Measurements from ENCODE around the gene CIZ1. TPM values are rescaled to one million over a fixed set of nuclear protein-coding genes. Genes with fewer than 3 reads are reported as not detected.

The CIZ1 gene
- total and polyA plus RNA-seq, 10 of the 15 experiments (the other 5 are each of a cell fraction or from before 2014, with no cell fraction given): 1.8 to 91.6 (median 35.4) TPM

GRCh38 chr9:128205296-128205944 lies 14.0 kb upstream of the CIZ1 start:
- SMC1A ChIA-PET (ENCODE audit: uncharacterized antibody, unreplicated experiment): no interaction called here
- TF ChIP-seq, protein P1, sequence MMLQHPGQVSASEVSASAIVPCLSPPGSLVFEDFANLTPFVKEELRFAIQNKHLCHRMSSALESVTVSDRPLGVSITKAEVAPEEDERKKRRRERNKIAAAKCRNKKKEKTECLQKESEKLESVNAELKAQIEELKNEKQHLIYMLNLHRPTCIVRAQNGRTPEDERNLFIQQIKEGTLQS (IDR thresholded peaks at IDR 0.05; ENCODE audit: borderline replicate concordance, extremely low read depth, low read depth, low read length): no peak
- no peak for TF ChIP-seq HDGF (IDR thresholded peaks at IDR 0.05)
- H3K4me3 ChIP-seq: no peak overlapping the region
- POLR2A ChIA-PET: no interaction called here
- RAD21 ChIA-PET (ENCODE audit: unreplicated experiment): no interaction called here
- no peak overlapping the region for H2AFZ ChIP-seq (ENCODE audit: control insufficient read depth, low read depth, low read length)
- 32% methylated on average over 16 of the region's 16 CpGs for WGBS (ENCODE audit: insufficient coverage, insufficient replicate concordance, low lambda C conversion rate, missing lambda C conversion rate)
- H3K9ac ChIP-seq (ENCODE audit: control insufficient read depth, insufficient read depth, low read length): no peak overlapping the region
- H3K79me2 ChIP-seq (ENCODE audit: control insufficient read depth, insufficient read depth, low read length): no peaks in the 10 kb centered on the region
- in situ Hi-C loops (cut with MboI) (no loop called here), intact Hi-C loops (cut with micrococcal nuclease; ENCODE audit: unreplicated experiment) (no loop called here)
- H3K27me3 ChIP-seq (replicated peaks in 1 of 2; ENCODE audit: control insufficient read depth in 2 of 2, insufficient read depth in 2 of 2, low read length in 1 of 2): peaks cover 9 to 14% of the 10 kb centered on the region in 2 experiments; a peak in 3 of 4 replicates
- no peak overlapping the region for H3K4me2 ChIP-seq (ENCODE audit: control insufficient read depth, insufficient read depth)
- BruUV-seq (replicated peaks): no TSS peak
- peaks cover 7% of the 10 kb centered on the region; the same call in 1 of the 2 replicates for H3K4me1 ChIP-seq (ENCODE audit: control insufficient read depth, insufficient read depth, low read length)
- no peaks in the 10 kb centered on the region for H3K9me3 ChIP-seq (replicated peaks; ENCODE audit: control insufficient read depth, insufficient read depth, low read length)
- FAIRE-seq: no peak
- ATAC-seq: no peak
- H3K36me3 ChIP-seq (ENCODE audit: control insufficient read depth in 2 of 2, insufficient read depth in 2 of 2, low read length in 1 of 2): no peaks in the 10 kb centered on the region
- CTCF ChIA-PET: interaction anchor here (1.6 kb wide), 1 partner anchor 10 kb away, joined by 3 read pairs; no protein-coding TSS in a partner anchor
- H3K27ac ChIP-seq (ENCODE audit: control insufficient read depth, insufficient read depth): no peak overlapping the region
- no peaks in the 10 kb centered on the region for H4K20me1 ChIP-seq (ENCODE audit: control insufficient read depth, insufficient read depth)
- DNase-seq (ENCODE audit: low read depth, low spot score): no peak

DNA sequence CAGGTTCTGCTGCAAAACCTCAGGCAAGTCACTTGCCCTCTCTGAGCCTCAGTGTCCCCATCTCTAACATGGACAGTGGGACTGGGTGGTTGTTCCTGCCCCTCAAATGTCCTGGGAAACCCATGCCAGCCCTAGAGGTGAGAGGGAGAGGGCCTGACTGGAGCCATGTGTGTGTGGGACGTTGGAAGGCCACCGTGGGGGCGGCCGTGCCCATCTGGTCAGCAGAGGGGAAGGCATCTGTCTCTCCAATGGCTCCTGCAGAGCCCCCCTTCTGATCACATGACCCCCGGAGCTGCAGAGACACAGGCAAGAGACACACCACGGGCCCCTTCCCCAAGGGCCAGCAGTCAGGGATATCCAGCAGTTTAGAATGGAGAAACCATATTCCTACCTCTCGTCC lies 13.5 kb upstream of the CIZ1 start:
- 28% methylated on average over 7 of the region's 7 CpGs for WGBS (ENCODE audit: insufficient coverage, insufficient replicate concordance, low lambda C conversion rate, missing lambda C conversion rate)
- Histone ChIP-seq H3K4me3 (no peak overlapping the region), H3K27ac (ENCODE audit: control insufficient read depth, insufficient read depth) (no peak overlapping the region), H3K9ac (ENCODE audit: control insufficient read depth, insufficient read depth, low read length) (no peak overlapping the region), H3K27me3 (replicated peaks in 1 of 2; ENCODE audit: control insufficient read depth in 2 of 2, insufficient read depth in 2 of 2, low read length in 1 of 2) (peaks cover 9 to 14% of the 10 kb centered on the region in 2 experiments; a peak in 3 of 4 replicates), H3K4me2 (ENCODE audit: control insufficient read depth, insufficient read depth) (no peak overlapping the region), H3K4me1 (ENCODE audit: control insufficient read depth, insufficient read depth, low read length) (peaks cover 7% of the 10 kb centered on the region; the same call in 1 of the 2 replicates), H4K20me1 (ENCODE audit: control insufficient read depth, insufficient read depth) (no peaks in the 10 kb centered on the region), H2AFZ (ENCODE audit: control insufficient read depth, low read depth, low read length) (no peak overlapping the region), H3K36me3 (ENCODE audit: control insufficient read depth in 2 of 2, insufficient read depth in 2 of 2, low read length in 1 of 2) (no peaks in the 10 kb centered on the region), H3K9me3 (replicated peaks; ENCODE audit: control insufficient read depth, insufficient read depth, low read length) (no peaks in the 10 kb centered on the region), H3K79me2 (ENCODE audit: control insufficient read depth, insufficient read depth, low read length) (no peaks in the 10 kb centered on the region)
- CTCF ChIA-PET: interaction anchor here (1.6 kb wide), 1 partner anchor 10 kb away, joined by 3 read pairs; no protein-coding TSS in a partner anchor
- no TSS peak for BruUV-seq (replicated peaks)
- FAIRE-seq (no peak), ATAC-seq (no peak), DNase-seq (ENCODE audit: low read depth, low spot score) (no peak)
- POLR2A ChIA-PET: no interaction called here
- in situ Hi-C loops (cut with MboI): no loop called here
- SMC1A ChIA-PET (ENCODE audit: uncharacterized antibody, unreplicated experiment): no interaction called here
- intact Hi-C loops (cut with micrococcal nuclease; ENCODE audit: unreplicated experiment): no loop called here
- RAD21 ChIA-PET (ENCODE audit: unreplicated experiment): no interaction called here
- TF ChIP-seq, protein P2, sequence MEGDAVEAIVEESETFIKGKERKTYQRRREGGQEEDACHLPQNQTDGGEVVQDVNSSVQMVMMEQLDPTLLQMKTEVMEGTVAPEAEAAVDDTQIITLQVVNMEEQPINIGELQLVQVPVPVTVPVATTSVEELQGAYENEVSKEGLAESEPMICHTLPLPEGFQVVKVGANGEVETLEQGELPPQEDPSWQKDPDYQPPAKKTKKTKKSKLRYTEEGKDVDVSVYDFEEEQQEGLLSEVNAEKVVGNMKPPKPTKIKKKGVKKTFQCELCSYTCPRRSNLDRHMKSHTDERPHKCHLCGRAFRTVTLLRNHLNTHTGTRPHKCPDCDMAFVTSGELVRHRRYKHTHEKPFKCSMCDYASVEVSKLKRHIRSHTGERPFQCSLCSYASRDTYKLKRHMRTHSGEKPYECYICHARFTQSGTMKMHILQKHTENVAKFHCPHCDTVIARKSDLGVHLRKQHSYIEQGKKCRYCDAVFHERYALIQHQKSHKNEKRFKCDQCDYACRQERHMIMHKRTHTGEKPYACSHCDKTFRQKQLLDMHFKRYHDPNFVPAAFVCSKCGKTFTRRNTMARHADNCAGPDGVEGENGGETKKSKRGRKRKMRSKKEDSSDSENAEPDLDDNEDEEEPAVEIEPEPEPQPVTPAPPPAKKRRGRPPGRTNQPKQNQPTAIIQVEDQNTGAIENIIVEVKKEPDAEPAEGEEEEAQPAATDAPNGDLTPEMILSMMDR (IDR thresholded peaks at IDR 0.05 in 2 of 3, conservative IDR thresholded peaks at IDR 0.05 in 1 of 3; ENCODE audit: control insufficient read depth in 2 of 3, extremely low read depth in 1 of 3, insufficient read depth in 1 of 3, low read depth in 3 of 3, low read length in 3 of 3): no peak
- TF ChIP-seq POLR2AphosphoS5 (IDR thresholded peaks at IDR 0.05; ENCODE audit: low read length) (no peak), PKNOX1 (IDR thresholded peaks at IDR 0.05) (no peak), TCF3 (IDR thresholded peaks at IDR 0.05; ENCODE audit: borderline replicate concordance, insufficient read depth, low read depth, low read length) (no peak), E4F1 (IDR thresholded peaks at IDR 0.05; ENCODE audit: borderline replicate concordance, partially characterized antibody) (no peak), EZH2 (IDR thresholded peaks at IDR 0.05; ENCODE audit: borderline replicate concordance, control insufficient read depth, low read depth, low read length) (no peak), BHLHE40 (IDR thresholded peaks at IDR 0.05; ENCODE audit: borderline replicate concordance in 1 of 2, low read depth in 2 of 2, low read length in 1 of 2) (no peak)
